ENCODE results near the gene ZNF132. TPM values are rescaled to one million over a fixed set of nuclear protein-coding genes. Genes with fewer than 3 reads are reported as not detected.
A peak's percentile ranks its signal among the peaks of the same experiment; 100 is the strongest.

The ZNF132 gene
- total and polyA plus RNA-seq, 9 of the 15 experiments (the other 6 are each of a cell fraction or from before 2014, with no cell fraction given): 0.03 to 0.42 (median 0.10) TPM; not detected in 5

- TF ChIP-seq MGA (IDR thresholded peaks at IDR 0.05) (peak; percentile 52; the same call in 1 of the 2 replicates), CBX3 (IDR thresholded peaks at IDR 0.05; ENCODE audit: borderline replicate concordance in 1 of 2, low read length in 2 of 2) (no peak), HDAC1 (IDR thresholded peaks at IDR 0.05) (peak in 1 of 2 experiments; percentile 92; a peak in 2 of 4 replicates), ZNF280B (CRISPR knock-in tag; IDR thresholded peaks at IDR 0.05) (no peak), SIRT6 (IDR thresholded peaks at IDR 0.05; ENCODE audit: low read depth, low read length) (no peak), ZNF133 (CRISPR knock-in tag; IDR thresholded peaks at IDR 0.05) (0 out of 2 replicates have a peak, but pooled peaks have one; percentile 1), KAT8 (IDR thresholded peaks at IDR 0.05; ENCODE audit: low read depth) (no peak), ZNF766 (CRISPR knock-in tag; conservative IDR thresholded peaks at IDR 0.05) (no peak), ZFPM2 (CRISPR knock-in tag; IDR thresholded peaks at IDR 0.05) (no peak), RAD51 (IDR thresholded peaks at IDR 0.05; ENCODE audit: borderline replicate concordance, low read depth) (peak; percentile 99), IRF2 (CRISPR knock-in tag; IDR thresholded peaks at IDR 0.05) (0 out of 2 replicates have a peak, but pooled peaks have one; percentile 31), ELF2 (CRISPR knock-in tag; IDR thresholded peaks at IDR 0.05) (peak; percentile 90), SIN3A (IDR thresholded peaks at IDR 0.05; ENCODE audit: borderline replicate concordance in 2 of 2, control insufficient read depth in 1 of 2, low read depth in 2 of 2, low read length in 2 of 2) (peak in 1 of 2 experiments; percentile 65; a peak in 3 of 4 replicates), BHLHE40 (IDR thresholded peaks at IDR 0.05; ENCODE audit: low read length) (peak; percentile 39; the same call in 1 of the 2 replicates)
Observed at GRCh38 chr19:58466760-58467589, 27.0 kb upstream of the ZNF132 start, which contains the start of gene ZNF324 (continued).

All from K562 (cell line).